H9 (cell line): ENCODE measurements around the gene FHL1. TPM values are rescaled to one million over a fixed set of nuclear protein-coding genes. Genes with fewer than 3 reads are reported as not detected.

Experiments
- DNase-seq: peaks from one replicate; pipeline ENCODE4 v3.0.0-alpha.2; 2017
- H2AFZ ChIP-seq: one replicate; pipeline ENCODE4 v1.6.1; 2013; ENCODE audit warnings: mild to moderate bottlenecking, low read length, control low read depth, moderate library complexity
- H2AK5ac ChIP-seq: 2 replicates; pipeline ENCODE4 v1.6.1; 2013; ENCODE audit warnings: low read length, control low read depth, mixed read lengths; ENCODE audit not compliant: insufficient read length
- H2BK120ac ChIP-seq: one replicate; pipeline ENCODE4 v1.6.1; 2013; ENCODE audit warnings: low read depth, mild to moderate bottlenecking, low read length, control low read depth, inconsistent platforms; ENCODE audit not compliant: poor library complexity, severe bottlenecking
- H2BK12ac ChIP-seq: 2 replicates; pipeline ENCODE4 v1.6.1; 2013; ENCODE audit warnings: low read length, control low read depth, mixed read lengths, low read depth; ENCODE audit not compliant: insufficient read length
- H2BK15ac ChIP-seq: 2 replicates; pipeline ENCODE4 v1.6.1; 2013; ENCODE audit warnings: low read depth, low read length, control low read depth
- H2BK20ac ChIP-seq: one replicate; pipeline ENCODE4 v1.6.1; 2013; ENCODE audit warnings: low read depth, mild to moderate bottlenecking, low read length, control low read depth, inconsistent platforms; ENCODE audit not compliant: poor library complexity, severe bottlenecking
- H2BK5ac ChIP-seq: 2 replicates; pipeline ENCODE4 v1.6.1; 2013; ENCODE audit warnings: low read length, control low read depth, mixed read lengths; ENCODE audit not compliant: insufficient read length
- H3K14ac ChIP-seq: 2 replicates; pipeline ENCODE4 v1.6.1; 2013; ENCODE audit warnings: low read length, control low read depth; ENCODE audit not compliant: insufficient read depth
- H3K18ac ChIP-seq: 2 replicates; pipeline ENCODE4 v1.6.1; 2013; ENCODE audit warnings: low read depth, mild to moderate bottlenecking, mixed read lengths, low read length, control low read depth; ENCODE audit not compliant: insufficient read length
- H3K23ac ChIP-seq: 2 replicates; pipeline ENCODE4 v1.6.1; 2013; ENCODE audit warnings: low read length, control low read depth, mixed read lengths, low read depth; ENCODE audit not compliant: insufficient read length
- H3K23me2 ChIP-seq: 2 replicates; pipeline ENCODE4 v1.6.1; 2013; ENCODE audit warnings: low read depth, mild to moderate bottlenecking, mixed read lengths, low read length, control low read depth; ENCODE audit not compliant: insufficient read length, poor library complexity, severe bottlenecking
- H3K27ac ChIP-seq: 2 replicates; pipeline ENCODE4 v1.5.1; 2013; ENCODE audit warnings: low read length, control low read depth, mixed read lengths, low read depth; ENCODE audit not compliant: insufficient read length
- H3K27me3 ChIP-seq: 2 replicates; pipeline ENCODE4 v1.6.1; 2013; ENCODE audit warnings: low read length, control low read depth, inconsistent platforms; ENCODE audit not compliant: insufficient read depth
- H3K4ac ChIP-seq: 2 replicates; pipeline ENCODE4 v1.6.1; 2013; ENCODE audit warnings: low read depth, mild to moderate bottlenecking, control low read depth, inconsistent platforms, low read length, moderate library complexity
- H3K4me1 ChIP-seq: 2 replicates; pipeline ENCODE4 v1.6.1; 2013; ENCODE audit warnings: low read length, control low read depth, inconsistent platforms; ENCODE audit not compliant: insufficient read depth
- H3K4me2 ChIP-seq: 2 replicates; pipeline ENCODE4 v1.6.1; 2013; ENCODE audit warnings: low read length, control low read depth, mixed read lengths; ENCODE audit not compliant: insufficient read length, insufficient read depth
- H3K56ac ChIP-seq: 2 replicates; pipeline ENCODE4 v1.6.1; 2013; ENCODE audit warnings: low read depth, mild to moderate bottlenecking, mixed read lengths, low read length, control low read depth; ENCODE audit not compliant: insufficient read length
- H3K79me1 ChIP-seq: 2 replicates; pipeline ENCODE4 v1.6.1; 2013; ENCODE audit warnings: low read depth, mild to moderate bottlenecking, moderate library complexity, low read length, control low read depth, inconsistent platforms; ENCODE audit not compliant: insufficient read depth, poor library complexity, severe bottlenecking
- H3K79me2 ChIP-seq: 2 replicates; pipeline ENCODE4 v1.6.1; 2013; ENCODE audit warnings: low read length, control low read depth, inconsistent platforms; ENCODE audit not compliant: insufficient read depth
- H3K9ac ChIP-seq: 2 replicates; pipeline ENCODE4 v1.6.1; 2013; ENCODE audit warnings: low read length, control low read depth, mixed read lengths; ENCODE audit not compliant: insufficient read length; ENCODE audit errors: extremely low read depth
- H3K9me3 ChIP-seq: one replicate; pipeline ENCODE4 v1.6.1; 2013; ENCODE audit warnings: low read depth, low read length, inconsistent platforms; ENCODE audit not compliant: control insufficient read depth
- H3T11ph ChIP-seq: one replicate; pipeline ENCODE4 v1.6.1; 2013; ENCODE audit warnings: mild to moderate bottlenecking, low read length, control low read depth, inconsistent platforms
- H4K20me1 ChIP-seq: one replicate; pipeline ENCODE4 v1.6.1; 2013; ENCODE audit not compliant: control insufficient read depth, insufficient read length, insufficient read depth
- H4K5ac ChIP-seq: 2 replicates; pipeline ENCODE4 v1.6.1; 2013; ENCODE audit warnings: low read depth, mild to moderate bottlenecking, mixed read lengths, low read length, control low read depth; ENCODE audit not compliant: insufficient read length
- H4K8ac ChIP-seq: replicated peaks from 2 replicates; pipeline ENCODE4 v1.6.1; 2013; ENCODE audit warnings: low read length, control low read depth, mixed read lengths, low read depth; ENCODE audit not compliant: insufficient read length
- H4K91ac ChIP-seq: 2 replicates; pipeline ENCODE4 v1.6.1; 2013; ENCODE audit warnings: low read depth, mild to moderate bottlenecking, moderate library complexity, mixed read lengths, low read length, control low read depth; ENCODE audit not compliant: insufficient read length
- H3K27ac Mint-ChIP-seq, 3 experiments: 2 replicates in 2 of 3; 3 replicates in 1 of 3; pipeline ENCODE4 v1.8.0; 2020 to 2021; ENCODE audit warnings: mixed read lengths in 3 of 3, mild to moderate bottlenecking in 1 of 3, moderate library complexity in 1 of 3
- H3K27me3 Mint-ChIP-seq: 2 replicates; pipeline ENCODE4 v1.8.0; 2021; ENCODE audit warnings: low read depth, mild to moderate bottlenecking, moderate library complexity, mixed read lengths
- H3K36me3 Mint-ChIP-seq, 3 experiments: 2 replicates in 2 of 3; 3 replicates in 1 of 3; pipeline ENCODE4 v1.8.0; 2020 to 2021; ENCODE audit warnings: low read depth in 3 of 3, mixed read lengths in 3 of 3; ENCODE audit not compliant: insufficient read depth in 1 of 3
- H3K4me1 Mint-ChIP-seq, 2 experiments: 2 replicates each; pipeline ENCODE4 v1.8.0; 2020; ENCODE audit warnings: mixed read lengths in 2 of 2
- H3K4me3 Mint-ChIP-seq, 2 experiments: 2 replicates in 1 of 2; 3 replicates in 1 of 2; pipeline ENCODE4 v1.8.0; 2020 to 2021; ENCODE audit warnings: mild to moderate bottlenecking in 2 of 2, mixed read lengths in 2 of 2, moderate library complexity in 1 of 2
- H3K9me3 Mint-ChIP-seq, 2 experiments: 2 replicates in 1 of 2; 3 replicates in 1 of 2; pipeline ENCODE4 v1.8.0; 2020; ENCODE audit warnings: mild to moderate bottlenecking in 2 of 2, mixed read lengths in 2 of 2, moderate library complexity in 1 of 2
- WGBS: extraction: QIAGEN DNeasy Blood & Tissue Kit; methylation state at CpG from one replicate; pipeline ENCODE4 v1.1.7; 2013; ENCODE audit warnings: missing lambda C conversion rate, low lambda C conversion rate, mixed read lengths; ENCODE audit not compliant: insufficient read length; ENCODE audit errors: extremely low coverage; 5-methylcytosine and 5-hydroxymethylcytosine counted together
- total RNA-seq: library from RNA; stranded (reverse); gene quantifications from 2 replicates; pipeline ENCODE4 v1.2.1, GENCODE V29; 2021
- TF ChIP-seq, protein P1 (sequence below): fragments of 200-600 bp; sonication (generic); conservative IDR thresholded peaks from 3 replicates; pipeline ENCODE4 v1.8.0; 2021; ENCODE audit warnings: antibody characterized with exemption, mild to moderate bottlenecking

Gene FHL1
- total RNA-seq, 1 experiment from 2014 or later, result 20.0 TPM

DNA sequence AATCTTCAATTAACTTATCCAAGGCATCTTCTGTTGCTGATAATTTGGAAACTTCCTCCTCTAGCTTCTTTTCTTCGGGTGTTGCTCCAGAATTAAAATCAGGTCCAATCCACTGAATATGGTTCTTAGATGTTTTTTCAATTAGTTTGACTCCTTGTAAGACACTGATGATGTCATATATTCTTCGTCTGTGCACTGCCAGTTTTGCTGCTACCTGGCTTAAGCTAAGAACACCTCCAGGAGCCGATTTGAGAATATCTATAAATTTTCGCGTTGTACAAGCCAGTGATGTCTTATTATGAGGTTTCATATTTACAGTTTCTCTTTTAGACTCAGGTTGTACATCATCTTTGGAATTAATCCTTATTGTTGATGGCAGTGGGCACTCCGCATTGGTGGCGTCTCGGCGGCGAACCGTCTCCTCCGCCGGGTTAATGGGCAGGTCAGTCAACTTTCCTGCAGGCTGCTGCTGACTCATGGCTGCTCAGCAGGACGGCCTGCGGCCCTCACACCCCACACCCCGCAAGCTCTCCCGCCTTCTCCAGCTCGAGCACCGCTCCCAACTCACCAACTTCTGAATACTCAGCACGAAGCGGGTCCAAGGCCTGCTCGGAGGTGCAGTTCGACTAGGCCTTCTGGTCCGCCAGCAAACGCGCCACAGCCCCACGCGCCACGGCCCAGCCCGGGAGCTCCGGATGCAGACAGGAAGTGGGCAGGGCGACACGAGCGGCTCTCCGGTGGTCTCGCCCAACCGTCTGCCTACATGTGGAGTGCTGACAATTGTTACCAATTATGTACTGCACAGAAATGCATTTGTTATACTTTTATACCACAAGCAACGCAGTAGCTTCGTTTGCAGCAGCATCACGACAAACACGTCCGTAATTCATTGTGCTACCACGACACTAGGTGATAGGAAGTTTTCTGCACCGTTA, 49.2 kb upstream of the FHL1 start:
- no peak overlapping the region for H2AK5ac ChIP-seq
- H3K27me3 ChIP-seq, result no peaks in the 10 kb centered on the region
- no peak overlapping the region for H2BK5ac ChIP-seq
- H3T11ph ChIP-seq, result no peak overlapping the region
- peaks cover 50 to 56% of the 10 kb centered on the region in 2 experiments for H3K9me3 Mint-ChIP-seq
- no peak overlapping the region for H4K8ac ChIP-seq
- H2BK120ac ChIP-seq, result no peak overlapping the region
- H3K27me3 Mint-ChIP-seq, result peaks cover 3% of the 10 kb centered on the region; the same call in 1 of the 2 replicates
- H3K9me3 ChIP-seq, result peaks cover 9% of the 10 kb centered on the region
- H3K14ac ChIP-seq, result no peak overlapping the region
- peaks cover 0 to 3% of the 10 kb centered on the region in 2 experiments; a peak in 1 of 4 replicates for H3K4me1 Mint-ChIP-seq
- no peak overlapping the region for H3K9ac ChIP-seq
- no peak overlapping the region for H3K27ac ChIP-seq
- no peak overlapping the region for H3K23ac ChIP-seq
- TF ChIP-seq, protein P1, sequence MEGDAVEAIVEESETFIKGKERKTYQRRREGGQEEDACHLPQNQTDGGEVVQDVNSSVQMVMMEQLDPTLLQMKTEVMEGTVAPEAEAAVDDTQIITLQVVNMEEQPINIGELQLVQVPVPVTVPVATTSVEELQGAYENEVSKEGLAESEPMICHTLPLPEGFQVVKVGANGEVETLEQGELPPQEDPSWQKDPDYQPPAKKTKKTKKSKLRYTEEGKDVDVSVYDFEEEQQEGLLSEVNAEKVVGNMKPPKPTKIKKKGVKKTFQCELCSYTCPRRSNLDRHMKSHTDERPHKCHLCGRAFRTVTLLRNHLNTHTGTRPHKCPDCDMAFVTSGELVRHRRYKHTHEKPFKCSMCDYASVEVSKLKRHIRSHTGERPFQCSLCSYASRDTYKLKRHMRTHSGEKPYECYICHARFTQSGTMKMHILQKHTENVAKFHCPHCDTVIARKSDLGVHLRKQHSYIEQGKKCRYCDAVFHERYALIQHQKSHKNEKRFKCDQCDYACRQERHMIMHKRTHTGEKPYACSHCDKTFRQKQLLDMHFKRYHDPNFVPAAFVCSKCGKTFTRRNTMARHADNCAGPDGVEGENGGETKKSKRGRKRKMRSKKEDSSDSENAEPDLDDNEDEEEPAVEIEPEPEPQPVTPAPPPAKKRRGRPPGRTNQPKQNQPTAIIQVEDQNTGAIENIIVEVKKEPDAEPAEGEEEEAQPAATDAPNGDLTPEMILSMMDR, result no peak
- no peaks in the 10 kb centered on the region for H3K79me1 ChIP-seq
- no peak overlapping the region for H2BK20ac ChIP-seq
- H3K27ac Mint-ChIP-seq, result peak overlapping the region in 1 of 3 experiments; percentile 61; a peak in 1 of 7 replicates
- no peak overlapping the region for H2BK12ac ChIP-seq
- H3K18ac ChIP-seq, result no peak overlapping the region
- no peak overlapping the region for H3K4me3 Mint-ChIP-seq
- no peak overlapping the region for H3K4ac ChIP-seq
- no peaks in the 10 kb centered on the region; a peak in 1 of 7 replicates for H3K36me3 Mint-ChIP-seq
- H3K56ac ChIP-seq, result no peak overlapping the region
- no peak overlapping the region for H2BK15ac ChIP-seq
- peak; percentile 69 for DNase-seq
- H3K4me2 ChIP-seq, result no peak overlapping the region
- no peak overlapping the region for H2AFZ ChIP-seq
- WGBS, result no CpG with 5 or more reads among the region's 44 CpGs
- H4K5ac ChIP-seq, result no peak overlapping the region
- H4K91ac ChIP-seq, result no peak overlapping the region
- no peaks in the 10 kb centered on the region for H3K79me2 ChIP-seq
- no peaks in the 10 kb centered on the region for H4K20me1 ChIP-seq
- H3K23me2 ChIP-seq, result no peaks in the 10 kb centered on the region
- H3K4me1 ChIP-seq, result no peaks in the 10 kb centered on the region
